HCT116 (cell line): ENCODE results near the gene SSH2. TPM values are rescaled to one million over a fixed set of nuclear protein-coding genes. Genes with fewer than 3 reads are reported as not detected.
A peak's percentile ranks its signal among the peaks of the same experiment; 100 is the strongest.

ENCODE experiments used
- ATAC-seq: fragments of 200-7000 bp; cut with Tn5 transposase; 2 replicates; pipeline ENCODE4 v1.9.1; 2020; ENCODE audit warnings: mild to moderate bottlenecking, moderate library complexity
- BruUV-seq: library from RNA; stranded (reverse); fragments of 400-500 nt; replicated peaks from 2 replicates; lab custom pipeline; 2021; lab: Mats Ljungman, UMichigan
- CTCF ChIA-PET: fragments of 300-600 bp; sonication (Branson Sonifier 250); formaldehyde crosslinking; loops from one replicate; lab custom pipeline; 2021; ENCODE audit warnings: antibody characterized with exemption; lab: Charles Lee
- POLR2A ChIA-PET: fragments of 300-600, 350-600 bp; sonication (Branson Sonifier 250); formaldehyde crosslinking; loops from one replicate; lab custom pipeline; 2021; ENCODE audit warnings: antibody characterized with exemption; lab: Charles Lee
- RAD21 ChIA-PET, 2 experiments: fragments of 300-600 bp; sonication (Branson Sonifier 250); formaldehyde crosslinking; loops; one replicate each; lab custom pipeline; 2023; ENCODE audit warnings: low total read pairs in 2 of 2; ENCODE audit not compliant: uncharacterized antibody in 2 of 2, unreplicated experiment in 2 of 2, low non-redundant PET in 1 of 2; lab: Charles Lee
- DNase-seq: peaks from one replicate; pipeline ENCODE4 v3.0.0-alpha.2; 2010; ENCODE audit warnings: low read depth, low spot score
- H2AFZ ChIP-seq: fragments of 200-600 bp; shearing (Covaris generic), sonication (generic); 2 replicates; pipeline ENCODE4 v1.6.1; 2017; ENCODE audit warnings: low read depth, mixed run types, mixed read lengths, antibody characterized with exemption, low read length; ENCODE audit not compliant: poor library complexity, severe bottlenecking
- H3K27ac ChIP-seq: 2 replicates; pipeline ENCODE4 v1.5.1; 2012; ENCODE audit warnings: low read depth, low read length
- H3K27me3 ChIP-seq: fragments of 200-600 bp; sonication (generic); 2 replicates; pipeline ENCODE4 v1.6.1; 2016; ENCODE audit warnings: mixed run types, low read length, mixed read lengths; ENCODE audit not compliant: insufficient read depth
- H3K36me3 ChIP-seq, 2 experiments: fragments of 200-500 bp in 1 of 2; fragments of 200-600 bp in 1 of 2; sonication (Bioruptor generic) in 1 of 2; sonication (generic) in 1 of 2; 2 replicates each; pipeline versions ENCODE4 v1.5.1 to v1.6.1; 2014 to 2016; ENCODE audit warnings: low read length in 2 of 2, inconsistent platforms in 1 of 2, mixed read lengths in 1 of 2, mixed run types in 1 of 2; ENCODE audit not compliant: insufficient read depth in 2 of 2, control insufficient read depth in 1 of 2
- H3K4me1 ChIP-seq, 2 experiments: fragments of 200-600 bp in 1 of 2; sonication (generic) in 1 of 2; 2 replicates each; pipeline versions ENCODE4 v1.5.1 to v1.6.1; 2012 to 2017; ENCODE audit warnings: low read length in 2 of 2, inconsistent platforms in 1 of 2, mild to moderate bottlenecking in 1 of 2, mixed read lengths in 1 of 2, mixed run types in 1 of 2, moderate library complexity in 1 of 2; ENCODE audit not compliant: insufficient read depth in 2 of 2, control insufficient read depth in 1 of 2
- H3K4me2 ChIP-seq: fragments of 200-600 bp; sonication (generic); 2 replicates; pipeline ENCODE4 v1.6.1; 2017; ENCODE audit warnings: mixed run types, low read length, mixed read lengths
- H3K4me3 ChIP-seq, 2 experiments: fragments of 200-600 bp in 1 of 2; sonication (generic) in 1 of 2; replicated peaks in 1 of 2; 2 replicates each; pipeline ENCODE4 v1.5.1; 2011 to 2016; ENCODE audit warnings: low read length in 2 of 2, control low read depth in 1 of 2, low read depth in 1 of 2, mild to moderate bottlenecking in 1 of 2, mixed read lengths in 1 of 2, mixed run types in 1 of 2
- H3K79me2 ChIP-seq: fragments of 200-600 bp; sonication (generic); 2 replicates; pipeline ENCODE4 v1.6.1; 2017; ENCODE audit warnings: mild to moderate bottlenecking, mixed run types, low read length, moderate library complexity, mixed read lengths; ENCODE audit not compliant: insufficient read depth
- H3K9ac ChIP-seq: fragments of 200-600 bp; sonication (generic); 2 replicates; pipeline ENCODE4 v1.6.1; 2016; ENCODE audit warnings: low read length, mixed read lengths
- H3K9me2 ChIP-seq: fragments of 200-600 bp; sonication (generic), shearing (Covaris generic); 2 replicates; pipeline ENCODE4 v1.6.1; 2017; ENCODE audit warnings: mixed run types, mild to moderate bottlenecking, moderate library complexity; ENCODE audit not compliant: insufficient read depth
- H3K9me3 ChIP-seq, 2 experiments: fragments of 200-500 bp in 1 of 2; fragments of 200-600 bp in 1 of 2; sonication (Bioruptor generic) in 1 of 2; sonication (generic) in 1 of 2; 2 replicates each; pipeline ENCODE4 v1.6.1; 2014 to 2017; ENCODE audit warnings: low read length in 2 of 2, mixed read lengths in 2 of 2, inconsistent platforms in 1 of 2, low read depth in 1 of 2, mild to moderate bottlenecking in 1 of 2, mixed run types in 1 of 2, moderate library complexity in 1 of 2; ENCODE audit not compliant: control insufficient read depth in 1 of 2, insufficient read depth in 1 of 2
- H4K20me1 ChIP-seq: fragments of 200-600 bp; sonication (generic), shearing (Covaris generic); 2 replicates; pipeline ENCODE4 v1.6.1; 2017; ENCODE audit warnings: mixed run types, mild to moderate bottlenecking, moderate library complexity; ENCODE audit not compliant: insufficient read depth
- CBX3 ChIP-seq: IDR thresholded peaks from 2 replicates; pipeline ENCODE4 v1.6.1; 2012; ENCODE audit warnings: low read depth
- CEBPB ChIP-seq: IDR thresholded peaks from 2 replicates; pipeline ENCODE4 v1.6.1; 2012; ENCODE audit warnings: low read depth
- CTCF ChIP-seq, 3 experiments: fragments of 200-600 bp in 1 of 3; sonication (generic) in 1 of 3; IDR thresholded peaks in 2 of 3; conservative IDR thresholded peaks in 1 of 3; 2 replicates each; pipeline ENCODE4 v1.5.1; 2012 to 2017; ENCODE audit warnings: low read depth in 2 of 3, low read length in 2 of 3, antibody characterized with exemption in 1 of 3, borderline replicate concordance in 1 of 3, control low read depth in 1 of 3, mild to moderate bottlenecking in 1 of 3, mixed read lengths in 1 of 3, mixed run types in 1 of 3, moderate library complexity in 1 of 3; ENCODE audit not compliant: insufficient read depth in 1 of 3
- EGR1 ChIP-seq: IDR thresholded peaks from 2 replicates; pipeline ENCODE4 v1.6.1; 2012; ENCODE audit warnings: low read depth
- ELF1 ChIP-seq: IDR thresholded peaks from 2 replicates; pipeline ENCODE4 v1.6.1; 2012; ENCODE audit warnings: low read depth, borderline replicate concordance
- EZH2 ChIP-seq: fragments of 200-600 bp; sonication (generic); IDR thresholded peaks from 2 replicates; pipeline ENCODE4 v1.6.1; 2017; ENCODE audit warnings: antibody characterized with exemption, mixed run types
- EZH2phosphoT487 ChIP-seq: fragments of 200-600 bp; IDR thresholded peaks from 2 replicates; pipeline ENCODE4 v1.6.1; 2018; ENCODE audit warnings: antibody characterized with exemption, borderline replicate concordance
- JUND ChIP-seq: IDR thresholded peaks from 2 replicates; pipeline ENCODE4 v1.6.1; 2012
- MAX ChIP-seq: IDR thresholded peaks from 2 replicates; pipeline ENCODE4 v1.6.1; 2012
- POLR2AphosphoS5 ChIP-seq: IDR thresholded peaks from 2 replicates; pipeline ENCODE4 v1.6.1; 2011; ENCODE audit warnings: mild to moderate bottlenecking, low read depth, low read length, moderate library complexity
- RAD21 ChIP-seq: IDR thresholded peaks from 2 replicates; pipeline ENCODE4 v1.6.1; 2012; ENCODE audit warnings: low read depth, mild to moderate bottlenecking
- YY1 ChIP-seq: IDR thresholded peaks from 2 replicates; pipeline ENCODE4 v1.6.1; 2011; ENCODE audit warnings: low read length, low read depth, moderate library complexity, mild to moderate bottlenecking; ENCODE audit not compliant: insufficient replicate concordance; ENCODE audit errors: extremely low read depth
- ZBTB33 ChIP-seq: IDR thresholded peaks from 2 replicates; pipeline ENCODE4 v1.6.1; 2011; ENCODE audit warnings: mild to moderate bottlenecking, low read length, moderate library complexity; ENCODE audit not compliant: insufficient replicate concordance; ENCODE audit errors: extremely low read depth
- ZFX ChIP-seq: fragments of 450-650 bp; IDR thresholded peaks from 2 replicates; pipeline ENCODE4 v1.6.1; 2017
- ZNF274 ChIP-seq: fragments of 200-500 bp; sonication (Bioruptor generic); IDR thresholded peaks from 2 replicates; pipeline ENCODE4 v1.6.1; 2014; ENCODE audit warnings: mild to moderate bottlenecking, low read depth, low read length, inconsistent platforms
- intact Hi-C: fragments of 100-400 bp; cut with micrococcal nuclease; formaldehyde crosslinking; loops from 2 replicates; pipeline ENCODE4 v1.10.0; 2022
- total RNA-seq: library from RNA; stranded (reverse); gene quantifications from one replicate; pipeline ENCODE4 v1.2.1, GENCODE V29; 2021; ENCODE audit not compliant: unreplicated experiment

The SSH2 gene
- total RNA-seq, 1 experiment from 2014 or later, result 17.0 TPM

GRCh38 chr17:29627951-29628350 lies 302.1 kb downstream of the SSH2 start:
- Histone ChIP-seq H3K27ac (no peak overlapping the region), H3K4me3 (no peak overlapping the region), H3K4me2 (no peak overlapping the region), H3K9me2 (no peaks in the 10 kb centered on the region), H2AFZ (no peak overlapping the region), H3K9me3 (no peaks in the 10 kb centered on the region), H3K36me3 (peaks cover 0 to 2% of the 10 kb centered on the region in 2 experiments; a peak in 1 of 4 replicates), H3K9ac (no peak overlapping the region), H3K79me2 (no peaks in the 10 kb centered on the region), H3K4me1 (peaks cover 6 to 30% of the 10 kb centered on the region in 2 experiments), H3K27me3 (no peaks in the 10 kb centered on the region), H4K20me1 (no peaks in the 10 kb centered on the region)
- CTCF ChIA-PET, result no interaction called here
- no peak for DNase-seq
- ATAC-seq, result no peak
- intact Hi-C loops, result no loop called here
- no TSS peak for BruUV-seq
- TF ChIP-seq ZNF274, result no peak
- no peak for TF ChIP-seq JUND
- TF ChIP-seq ZFX, result no peak
- TF ChIP-seq RAD21, result no peak
- RAD21 ChIA-PET, result no interaction called here
- POLR2A ChIA-PET, result no interaction called here

GRCh38 chr17:29625037-29625750 lies 304.8 kb downstream of the SSH2 start:
- Histone ChIP-seq H2AFZ (no peak overlapping the region), H3K4me3 (no peak overlapping the region), H3K4me1 (peaks cover 25 to 55% of the 10 kb centered on the region in 2 experiments), H3K36me3 (no peaks in the 10 kb centered on the region), H3K27ac (no peak overlapping the region), H3K79me2 (no peaks in the 10 kb centered on the region), H4K20me1 (no peaks in the 10 kb centered on the region), H3K9me2 (no peaks in the 10 kb centered on the region), H3K9ac (no peak overlapping the region), H3K27me3 (no peaks in the 10 kb centered on the region), H3K4me2 (peak overlapping the region; percentile 97), H3K9me3 (no peaks in the 10 kb centered on the region)
- POLR2A ChIA-PET, result interaction anchor here (1.4 kb wide), 2 partner anchors 14 to 33 kb away, joined by 3 to 5 read pairs; no protein-coding TSS in a partner anchor
- RAD21 ChIA-PET, result interaction anchor here (1.0 to 1.3 kb wide), 2 partner anchors 14 kb away, joined by 3 read pairs; no protein-coding TSS in a partner anchor
- DNase-seq (peak; percentile 43), ATAC-seq (peak; percentile 63)
- BruUV-seq, result no TSS peak
- CTCF ChIA-PET, result interaction anchor here (0.6 to 2.9 kb wide), 12 partner anchors 8 to 896 kb away, joined by 3 to 11 read pairs (median 4); no protein-coding TSS in a partner anchor
- intact Hi-C loops, result no loop called here
- TF ChIP-seq EGR1, result no peak
- no peak for TF ChIP-seq EZH2phosphoT487
- TF ChIP-seq ZFX, result no peak
- no peak for TF ChIP-seq YY1
- no peak for TF ChIP-seq ZBTB33
- no peak for TF ChIP-seq CEBPB
- TF ChIP-seq MAX, result no peak; the same call in 1 of the 2 replicates
- TF ChIP-seq EZH2, result no peak
- 0 out of 6 replicates have a peak, but pooled peaks of 1 of the 3 experiments have one; percentile 7 for TF ChIP-seq CTCF (IDR thresholded peaks at IDR 0.05 in 2 of 3, conservative IDR thresholded peaks at IDR 0.05 in 1 of 3; ENCODE audit: borderline replicate concordance in 1 of 3, insufficient read depth in 1 of 3, low read depth in 2 of 3, low read length in 2 of 3)
- no peak for TF ChIP-seq RAD21
- TF ChIP-seq CBX3, result peak; percentile 39; the same call in 1 of the 2 replicates
- no peak for TF ChIP-seq POLR2AphosphoS5
- TF ChIP-seq ZNF274, result no peak
- TF ChIP-seq ELF1, result no peak
